Hypothalamus (tissue), 51 donors: ENCODE data around the gene OSBPL6.
"Not testable (repeated sequence)": the region's sequence is repeated elsewhere in the genome, so short reads cannot be mapped to it uniquely, and the experiment has no call there.

Experiments
- DNase-seq, 51 donors: peaks; one replicate each; lab custom pipeline; 2025; lab: John Stamatoyannopoulos, UW

The OSBPL6 gene

GRCh38 chr2:178331474-178332432 lies 137.4 kb downstream of the OSBPL6 start:
- no peak for DNase-seq

GRCh38 chr2:178333851-178334250 lies 139.5 kb downstream of the OSBPL6 start:
- DNase-seq = no peak

- DNase-seq = no peak
Measured at GRCh38 chr2:178335230-178335629, 140.9 kb downstream of the OSBPL6 start.

- DNase-seq = no peak
Measured at GRCh38 chr2:178344121-178344520, 149.8 kb downstream of the OSBPL6 start.

GRCh38 chr2:178345951-178346350 lies 151.6 kb downstream of the OSBPL6 start:
- DNase-seq = no peak

- no peak for DNase-seq
Measured at GRCh38 chr2:178350051-178350450, 155.7 kb downstream of the OSBPL6 start.

DNA sequence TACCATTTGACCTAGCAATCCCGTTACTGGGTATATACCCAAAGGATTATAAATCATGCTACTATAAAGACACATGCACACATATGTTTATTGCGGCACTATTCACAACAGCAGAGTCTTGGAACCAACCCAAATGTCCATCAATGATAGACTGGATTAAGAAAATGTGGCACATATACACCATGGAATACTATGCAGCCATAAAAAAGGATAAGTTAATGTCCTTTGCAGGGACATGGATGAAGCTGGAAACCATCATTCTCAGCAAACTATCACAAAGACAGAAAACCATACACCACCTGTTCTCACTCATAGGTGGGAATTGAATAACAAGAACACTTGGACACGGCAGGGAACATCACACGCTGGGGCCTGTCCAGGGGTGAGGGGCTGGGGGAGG lies 163.4 kb downstream of the OSBPL6 start:
- not testable (repeated sequence) for DNase-seq

GRCh38 chr2:178359192-178359912 lies 165.0 kb downstream of the OSBPL6 start:
- DNase-seq = no peak

GRCh38 chr2:178361588-178361987 lies 167.3 kb downstream of the OSBPL6 start:
- no peak for DNase-seq

DNA sequence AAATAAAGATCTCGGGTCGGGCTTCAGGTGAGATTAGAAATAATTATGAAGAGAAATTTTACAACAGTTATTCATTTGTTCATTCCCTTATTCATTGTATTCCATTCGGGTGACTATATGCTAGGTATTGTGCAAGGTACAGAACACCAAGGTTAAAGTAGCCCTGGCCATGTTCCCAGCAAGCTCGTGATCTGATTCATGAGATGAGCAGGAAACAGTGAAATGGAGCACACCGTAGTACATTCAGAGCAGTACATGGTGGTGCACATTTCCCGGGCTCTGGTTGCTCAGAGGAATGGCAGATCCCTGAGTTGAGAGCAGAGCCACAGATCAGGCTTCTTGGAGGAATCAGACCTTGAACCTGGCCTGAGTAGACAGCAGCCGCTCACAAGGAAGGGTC lies 168.9 kb downstream of the OSBPL6 start:
- DNase-seq = no peak

DNA sequence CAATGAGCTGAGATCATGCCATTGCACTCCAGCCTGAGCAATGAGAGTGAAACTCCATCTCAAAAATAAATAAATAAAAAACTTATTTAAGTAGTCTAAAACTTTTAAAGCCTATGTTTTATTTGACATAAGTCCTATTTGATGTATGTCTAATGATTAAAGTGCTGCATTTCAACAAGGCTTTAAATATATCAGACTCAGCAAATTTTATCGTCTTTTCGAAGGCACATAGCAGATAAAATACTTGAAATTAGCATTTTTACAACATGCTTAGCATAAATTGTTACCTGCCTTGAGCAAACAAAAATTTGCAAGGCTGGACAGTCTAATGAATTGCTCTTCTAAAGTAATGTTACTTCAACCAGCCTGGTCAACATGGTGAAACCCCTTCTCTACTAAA lies 170.8 kb downstream of the OSBPL6 start:
- DNase-seq = no peak

DNA sequence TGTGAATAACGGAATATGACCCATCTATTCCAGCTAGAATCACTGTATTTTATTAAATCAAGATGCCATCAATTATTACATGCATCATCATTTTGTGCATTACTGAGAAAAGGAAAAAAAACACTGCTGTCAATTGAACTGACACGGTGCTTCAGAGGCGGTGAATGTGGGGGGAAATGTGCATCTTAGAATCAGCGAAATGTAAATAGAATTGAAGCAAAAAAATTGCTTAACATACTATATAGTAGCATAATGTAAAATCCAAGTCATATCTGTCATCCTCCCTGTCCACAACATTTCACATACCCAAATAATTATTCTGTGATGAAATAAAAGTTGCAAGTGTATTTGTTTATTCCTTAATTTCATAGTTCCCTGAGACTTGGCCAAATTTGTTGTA lies 172.1 kb downstream of the OSBPL6 start:
- DNase-seq = no peak

DNA sequence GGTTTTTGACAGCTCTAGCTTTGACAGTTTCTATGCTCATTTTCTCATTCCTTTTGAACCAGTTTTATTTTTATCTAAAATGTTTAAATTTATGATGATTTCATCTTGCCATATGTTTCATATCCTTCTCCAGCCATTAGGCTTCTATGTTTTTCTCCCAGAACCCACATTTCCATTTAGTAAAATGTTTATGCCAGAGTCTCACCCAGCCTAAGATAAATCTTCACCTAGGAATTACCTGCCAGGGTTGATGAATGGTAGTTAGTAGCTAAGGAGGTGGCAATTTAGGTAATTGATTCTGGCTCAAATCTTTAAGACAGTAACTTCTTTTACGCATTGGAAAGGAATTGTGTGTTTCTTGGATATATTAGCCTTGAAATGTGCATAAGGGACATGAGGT lies 173.0 kb downstream of the OSBPL6 start:
- no peak for DNase-seq

- no peak for DNase-seq
Measured at GRCh38 chr2:178374865-178375264, 180.6 kb downstream of the OSBPL6 start.

- no peak for DNase-seq
Measured at GRCh38 chr2:178377046-178377445, 182.7 kb downstream of the OSBPL6 start.

GRCh38 chr2:178379162-178380004 lies 185.1 kb downstream of the OSBPL6 start:
- DNase-seq = no peak

- no peak for DNase-seq
Measured at GRCh38 chr2:178380763-178381162, 186.5 kb downstream of the OSBPL6 start.

GRCh38 chr2:178383718-178384117 lies 189.4 kb downstream of the OSBPL6 start:
- DNase-seq = no peak

GRCh38 chr2:178385595-178386148 lies 191.4 kb downstream of the OSBPL6 start:
- no peak for DNase-seq

DNA sequence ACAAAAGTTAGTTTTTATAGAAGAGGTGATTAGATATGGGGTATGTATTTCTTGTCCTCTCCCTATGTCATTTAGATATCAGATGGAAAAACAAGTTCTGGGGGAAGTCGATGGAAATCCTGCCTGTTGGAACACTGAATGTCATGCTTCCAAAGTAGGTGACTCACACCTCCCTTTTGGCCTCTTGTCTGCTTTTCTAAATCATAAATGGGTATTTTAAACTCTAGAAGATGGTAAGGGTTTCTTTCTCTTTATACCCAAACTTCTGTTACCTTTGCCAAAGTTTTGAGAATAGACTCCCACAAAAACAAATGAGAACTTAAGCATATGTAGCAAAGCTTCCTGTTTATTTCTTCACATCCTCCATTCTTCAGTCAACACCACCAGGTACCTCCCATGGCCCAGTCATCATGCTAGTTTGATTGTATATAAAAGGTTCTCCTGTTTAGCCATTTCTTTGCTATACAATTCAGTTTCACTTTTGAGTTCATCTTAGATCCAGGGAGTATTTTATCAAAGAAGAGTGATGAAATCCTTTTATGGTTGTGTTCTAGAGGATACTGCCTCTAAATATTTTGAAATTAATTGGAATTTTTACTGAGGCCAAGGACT lies 192.8 kb downstream of the OSBPL6 start:
- DNase-seq = no peak
